ENCODE results near the gene ZNF730. TPM values are rescaled to one million over a fixed set of nuclear protein-coding genes. Genes with fewer than 3 reads are reported as not detected.
"Not testable (repeated sequence)": the region's sequence is repeated elsewhere in the genome, so short reads cannot be mapped to it uniquely, and the experiment has no call there.

ZNF730 gene
- total and polyA plus RNA-seq, 7 donors: 0.01 to 0.19 (median 0.13) TPM; not detected in 3

GRCh38 chr19:23101241-23101640, 15.6 kb upstream of the ZNF730 start:
- Histone ChIP-seq H3K27me3 (ENCODE audit: insufficient read depth in 3 of 3, low read length in 2 of 3) (no peaks in the 10 kb centered on the region), H3K4me3 (no peak overlapping the region), H3K27ac (no peak overlapping the region), H3K4me1 (no peaks in the 10 kb centered on the region), H3K9me3 (no peaks in the 10 kb centered on the region), H3K36me3 (ENCODE audit: insufficient read depth in 1 of 2, low read depth in 1 of 2) (no peaks in the 10 kb centered on the region)
- ATAC-seq (no peak), DNase-seq (no peak)
- no peak for TF ChIP-seq CTCF (IDR thresholded peaks at IDR 0.05)
- WGBS, 3 donors: 96 to 98% (median 97%) methylated on average over 4 of the region's 4 CpGs
- intact Hi-C loops (cut with DNase I): no loop called here

DNA sequence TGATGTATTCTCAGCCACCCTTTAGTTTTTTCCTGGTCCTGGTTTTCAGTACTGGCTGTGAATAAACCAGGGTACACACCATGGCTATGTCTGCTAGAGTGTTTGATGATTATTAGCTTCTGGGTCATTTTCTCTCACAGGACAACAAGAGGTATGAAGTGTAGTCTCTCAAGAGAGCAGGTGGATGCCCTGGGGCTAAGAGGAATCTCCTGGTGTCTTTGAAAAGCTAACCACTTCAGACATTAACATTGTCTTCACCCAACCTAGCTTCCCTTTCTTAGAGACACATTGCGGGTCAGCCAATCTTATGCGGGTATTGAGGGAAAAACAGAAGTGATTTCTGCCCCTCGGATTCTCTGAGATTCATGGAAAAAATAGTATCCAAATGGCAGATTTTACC, 1.6 kb downstream of the ZNF730 start:
- no peaks in the 10 kb centered on the region for H3K27me3 ChIP-seq (ENCODE audit: insufficient read depth in 3 of 3, low read length in 2 of 3)
- H3K4me3 ChIP-seq: no peak overlapping the region
- DNase-seq (no peak), ATAC-seq (no peak)
- H3K27ac ChIP-seq: no peak overlapping the region
- TF ChIP-seq CTCF (IDR thresholded peaks at IDR 0.05): no peak
- no peaks in the 10 kb centered on the region for H3K9me3 ChIP-seq
- no peaks in the 10 kb centered on the region for H3K36me3 ChIP-seq (ENCODE audit: insufficient read depth in 1 of 2, low read depth in 1 of 2)
- no peaks in the 10 kb centered on the region for H3K4me1 ChIP-seq
- intact Hi-C loops (cut with DNase I): no loop called here
- 69 to 75% (median 72%) methylated on average over 3 of the region's 3 CpGs for WGBS, 3 donors

- H3K9me3 ChIP-seq; H3K36me3 ChIP-seq (ENCODE audit: insufficient read depth in 1 of 2, low read depth in 1 of 2); ATAC-seq; H3K27ac ChIP-seq; H3K27me3 ChIP-seq (ENCODE audit: insufficient read depth in 3 of 3, low read length in 2 of 3); intact Hi-C loops (cut with DNase I); H3K4me3 ChIP-seq; DNase-seq; H3K4me1 ChIP-seq: not testable (repeated sequence)
- 89 to 97% (median 92%) methylated on average over 7 to 23 of the region's 24 CpGs for WGBS, 3 donors
Measured at GRCh38 chr19:23134211-23134610, 17.4 kb downstream of the ZNF730 start.

DNA sequence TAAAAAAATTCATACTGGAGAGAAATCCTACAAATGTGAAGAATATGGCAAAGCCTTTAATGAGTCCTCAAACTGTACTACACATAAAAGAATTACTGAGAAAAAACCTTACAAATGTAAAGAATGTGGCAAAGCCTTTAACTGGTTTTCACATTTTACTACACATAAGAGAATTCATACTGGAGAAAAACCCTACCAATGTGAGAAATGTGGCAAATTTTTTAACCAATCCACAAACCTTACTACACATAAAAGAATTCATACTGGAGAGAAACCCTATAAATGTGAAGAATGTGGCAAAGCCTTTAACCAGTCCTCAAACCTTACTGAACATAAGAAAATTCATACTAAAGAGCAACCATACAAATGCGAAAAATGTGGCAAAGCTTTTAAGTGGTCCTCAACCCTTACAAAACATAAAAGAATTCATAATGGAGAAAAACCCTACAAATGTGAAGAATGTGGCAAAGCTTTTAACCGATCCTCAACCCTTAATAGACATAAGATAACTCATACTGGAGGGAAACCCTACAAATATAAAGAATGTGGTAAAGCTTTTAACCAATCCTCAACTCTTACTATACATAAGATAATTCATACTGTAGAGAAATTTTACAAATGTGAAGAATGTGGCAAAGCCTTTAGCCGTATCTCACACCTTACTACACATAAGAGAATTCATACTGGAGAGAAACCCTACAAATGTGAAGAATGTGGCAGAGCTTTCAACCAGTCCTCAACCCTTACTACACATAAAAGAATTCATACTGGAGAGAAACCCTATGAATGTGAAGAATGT, 29.0 kb downstream of the ZNF730 start:
- ATAC-seq: no peak
- Histone ChIP-seq H3K4me3 (no peak overlapping the region), H3K27me3 (ENCODE audit: insufficient read depth in 3 of 3, low read length in 2 of 3) (no peaks in the 10 kb centered on the region), H3K36me3 (ENCODE audit: insufficient read depth in 1 of 2, low read depth in 1 of 2) (no peaks in the 10 kb centered on the region), H3K4me1 (no peaks in the 10 kb centered on the region), H3K27ac (no peak overlapping the region), H3K9me3 (peaks cover 43% of the 10 kb centered on the region)
- intact Hi-C loops (cut with DNase I): no loop called here
- no peak for DNase-seq
- WGBS, 3 donors: 97 to 99% (median 99%) methylated on average over 3 of the region's 3 CpGs
- no peak for TF ChIP-seq CTCF (IDR thresholded peaks at IDR 0.05)

GRCh38 chr19:23160766-23161165, 43.9 kb downstream of the ZNF730 start:
- Histone ChIP-seq H3K9me3 (no peaks in the 10 kb centered on the region), H3K4me3 (no peak overlapping the region), H3K36me3 (ENCODE audit: insufficient read depth in 1 of 2, low read depth in 1 of 2) (no peaks in the 10 kb centered on the region), H3K27ac (no peak overlapping the region), H3K27me3 (ENCODE audit: insufficient read depth in 3 of 3, low read length in 2 of 3) (no peaks in the 10 kb centered on the region), H3K4me1 (no peaks in the 10 kb centered on the region)
- TF ChIP-seq CTCF (IDR thresholded peaks at IDR 0.05): no peak
- intact Hi-C loops (cut with DNase I): no loop called here
- 94 to 97% (median 95%) methylated on average over 18 to 23 of the region's 23 CpGs for WGBS, 3 donors
- no peak for DNase-seq
- no peak for ATAC-seq

DNA sequence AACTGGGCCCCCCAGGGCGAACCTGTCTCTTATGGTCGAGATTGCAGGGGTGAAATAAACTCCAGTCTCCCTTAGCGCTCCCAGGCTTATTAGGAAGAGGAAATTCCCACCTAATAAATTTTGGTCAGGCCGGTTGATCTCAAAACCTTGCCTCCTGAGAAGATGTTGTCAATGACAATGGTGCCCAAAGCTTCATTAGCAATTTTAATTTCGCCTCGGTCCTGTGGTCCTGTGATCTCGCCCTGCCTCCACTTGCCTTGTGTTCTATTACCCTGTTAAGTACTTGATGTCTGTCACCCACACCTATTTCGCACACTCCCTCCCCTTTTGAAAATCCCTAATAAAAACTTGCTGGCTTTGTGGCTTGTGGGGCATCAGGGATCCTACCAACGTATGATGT, 51.5 kb downstream of the ZNF730 start:
- H3K9me3 ChIP-seq; H3K36me3 ChIP-seq (ENCODE audit: insufficient read depth in 1 of 2, low read depth in 1 of 2); ATAC-seq; H3K27me3 ChIP-seq (ENCODE audit: insufficient read depth in 3 of 3, low read length in 2 of 3); DNase-seq; H3K4me1 ChIP-seq; intact Hi-C loops (cut with DNase I); H3K4me3 ChIP-seq; H3K27ac ChIP-seq: not testable (repeated sequence)
- WGBS, 3 donors: 3 to 6% (median 3%) methylated on average over 9 of the region's 9 CpGs

Measured in psoas muscle (tissue), 8 donors.